GM12872 (cell line): ENCODE results near the gene KCNC4.

ENCODE experiments used
- CTCF ChIP-seq: IDR thresholded peaks from 3 replicates; pipeline ENCODE4 v1.5.1; 2011; ENCODE audit warnings: low read depth, mild to moderate bottlenecking, low read length, moderate library complexity; ENCODE audit not compliant: insufficient read depth

KCNC4 gene

GRCh38 chr1:110183642-110184167 lies 26.4 kb upstream of the KCNC4 start:
- no peak for TF ChIP-seq CTCF

- TF ChIP-seq CTCF, result no peak
Measured at GRCh38 chr1:110184446-110184845, 25.7 kb upstream of the KCNC4 start.

- no peak for TF ChIP-seq CTCF
Measured at GRCh38 chr1:110185181-110185580, 24.9 kb upstream of the KCNC4 start.

- TF ChIP-seq CTCF, result no peak
Measured at GRCh38 chr1:110186558-110186957, 23.6 kb upstream of the KCNC4 start.

- no peak for TF ChIP-seq CTCF
Measured at GRCh38 chr1:110187139-110187890, 22.8 kb upstream of the KCNC4 start.

GRCh38 chr1:110188035-110188618 lies 22.0 kb upstream of the KCNC4 start:
- TF ChIP-seq CTCF, result no peak

- TF ChIP-seq CTCF, result no peak
Measured at GRCh38 chr1:110189181-110189580, 20.9 kb upstream of the KCNC4 start.
